Stimulated activated CD8-positive, alpha-beta memory T cell treated with anti-CD3 and anti-CD28 coated beads, Interleukin-12 subunit alpha, Interleukin-12 subunit beta, amount 100 ng/mL, for 4 hours (primary cell): Measurements from ENCODE around the gene ROGDI.

Experiments
- DNase-seq: peaks from one replicate; pipeline ENCODE4 v3.0.0-alpha.2; 2020; ENCODE audit warnings: low read depth

ROGDI gene, protein sequence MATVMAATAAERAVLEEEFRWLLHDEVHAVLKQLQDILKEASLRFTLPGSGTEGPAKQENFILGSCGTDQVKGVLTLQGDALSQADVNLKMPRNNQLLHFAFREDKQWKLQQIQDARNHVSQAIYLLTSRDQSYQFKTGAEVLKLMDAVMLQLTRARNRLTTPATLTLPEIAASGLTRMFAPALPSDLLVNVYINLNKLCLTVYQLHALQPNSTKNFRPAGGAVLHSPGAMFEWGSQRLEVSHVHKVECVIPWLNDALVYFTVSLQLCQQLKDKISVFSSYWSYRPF

DNA sequence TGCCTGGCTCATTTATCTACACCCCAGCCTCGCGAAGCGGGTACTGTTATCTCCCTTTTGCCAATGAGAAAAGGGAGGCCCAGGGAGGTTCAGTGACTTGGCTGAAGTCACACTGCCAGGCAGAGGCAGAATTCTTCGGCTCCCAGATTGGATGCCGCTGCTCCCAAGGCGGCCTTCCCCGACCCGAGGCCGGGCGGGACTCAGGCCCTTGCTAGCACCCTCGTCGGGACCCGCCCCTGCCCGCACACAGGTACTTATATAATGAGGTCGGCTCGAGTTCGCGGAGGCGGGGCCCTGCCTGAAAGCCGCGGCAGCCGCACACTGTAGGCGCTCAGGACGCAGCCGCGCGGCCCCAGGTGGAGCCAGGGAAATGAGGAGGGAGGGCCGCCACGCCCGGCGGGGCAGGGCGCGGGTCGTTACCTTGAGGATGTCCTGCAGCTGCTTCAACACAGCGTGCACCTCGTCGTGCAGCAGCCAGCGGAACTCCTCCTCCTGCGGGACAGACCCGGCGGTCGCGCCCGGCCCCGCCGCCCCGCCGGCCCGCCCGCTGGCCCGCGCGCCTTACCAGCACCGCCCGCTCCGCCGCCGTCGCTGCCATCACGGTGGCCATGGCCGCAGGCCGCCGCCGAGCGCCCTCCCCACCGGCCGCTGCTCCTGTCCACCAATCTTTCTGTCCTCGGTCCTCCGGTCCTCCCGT lies at the start of gene ROGDI:
Gene ROGDI (minus strand): TSS at position 672 of the 697 bp plus-strand sequence. CDS start 62 bp downstream, at position 610.
- DNase-seq = peak; percentile 53

DNA sequence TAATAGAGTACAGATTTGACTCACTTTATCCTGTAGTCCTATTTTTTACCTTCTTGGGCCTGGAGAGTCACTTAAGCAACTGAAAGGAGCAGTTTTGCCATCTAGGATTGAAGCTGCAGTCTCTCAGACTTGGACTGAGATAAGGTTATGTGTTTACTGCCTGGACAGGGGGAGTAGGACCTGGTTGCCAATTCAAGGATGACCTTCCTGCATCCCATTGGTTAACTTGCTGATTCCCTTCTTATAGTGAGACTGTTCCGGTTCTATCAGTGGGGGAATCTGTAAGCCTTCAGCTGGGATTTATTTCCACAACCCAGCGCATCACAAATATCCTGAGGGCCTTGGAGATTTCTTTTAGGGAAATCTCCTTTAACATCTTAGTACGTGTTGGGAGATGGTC lies 47.8 kb upstream of the ROGDI start:
- no peak for DNase-seq

DNA sequence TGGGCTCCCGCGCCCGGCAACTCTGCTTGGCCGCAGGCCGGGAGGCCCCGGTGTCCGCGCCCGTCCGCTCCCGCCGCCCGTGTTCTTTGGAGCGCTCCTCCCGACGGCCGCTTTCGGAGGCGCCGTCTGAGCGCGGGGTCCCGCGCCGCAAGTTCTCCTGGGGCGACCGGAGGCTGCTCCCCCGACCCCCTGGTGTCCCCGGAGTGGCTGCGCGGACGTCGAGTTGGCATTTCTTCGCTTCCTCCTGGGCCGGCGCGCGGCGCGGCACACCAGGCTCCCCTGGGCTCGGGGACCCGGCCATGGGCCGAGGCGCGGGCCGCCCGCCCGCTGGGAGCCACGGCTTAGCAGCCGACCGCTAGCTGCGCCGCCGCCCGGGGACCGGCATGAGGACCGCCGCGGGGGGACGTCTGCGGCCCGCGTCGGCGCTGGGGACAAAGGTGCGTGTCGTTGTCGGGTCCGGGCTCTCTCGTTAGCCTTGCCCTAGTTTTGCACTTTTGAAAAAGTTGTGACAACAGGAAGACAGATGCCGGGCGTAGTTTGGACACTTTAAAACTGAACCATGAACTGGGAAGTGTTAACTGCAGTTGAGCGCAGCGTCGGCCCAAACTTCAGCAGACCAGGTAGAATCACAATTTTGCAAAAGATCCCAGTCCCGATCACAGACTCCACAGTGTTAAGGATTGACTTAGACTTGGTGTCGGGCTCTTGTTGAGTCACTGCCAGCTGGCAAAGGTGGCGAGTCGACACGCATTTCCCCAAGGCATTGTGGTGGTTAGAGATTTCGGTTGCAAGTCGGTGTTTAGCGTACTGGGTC lies 45.5 kb upstream of the ROGDI start:
- DNase-seq = no peak

DNA sequence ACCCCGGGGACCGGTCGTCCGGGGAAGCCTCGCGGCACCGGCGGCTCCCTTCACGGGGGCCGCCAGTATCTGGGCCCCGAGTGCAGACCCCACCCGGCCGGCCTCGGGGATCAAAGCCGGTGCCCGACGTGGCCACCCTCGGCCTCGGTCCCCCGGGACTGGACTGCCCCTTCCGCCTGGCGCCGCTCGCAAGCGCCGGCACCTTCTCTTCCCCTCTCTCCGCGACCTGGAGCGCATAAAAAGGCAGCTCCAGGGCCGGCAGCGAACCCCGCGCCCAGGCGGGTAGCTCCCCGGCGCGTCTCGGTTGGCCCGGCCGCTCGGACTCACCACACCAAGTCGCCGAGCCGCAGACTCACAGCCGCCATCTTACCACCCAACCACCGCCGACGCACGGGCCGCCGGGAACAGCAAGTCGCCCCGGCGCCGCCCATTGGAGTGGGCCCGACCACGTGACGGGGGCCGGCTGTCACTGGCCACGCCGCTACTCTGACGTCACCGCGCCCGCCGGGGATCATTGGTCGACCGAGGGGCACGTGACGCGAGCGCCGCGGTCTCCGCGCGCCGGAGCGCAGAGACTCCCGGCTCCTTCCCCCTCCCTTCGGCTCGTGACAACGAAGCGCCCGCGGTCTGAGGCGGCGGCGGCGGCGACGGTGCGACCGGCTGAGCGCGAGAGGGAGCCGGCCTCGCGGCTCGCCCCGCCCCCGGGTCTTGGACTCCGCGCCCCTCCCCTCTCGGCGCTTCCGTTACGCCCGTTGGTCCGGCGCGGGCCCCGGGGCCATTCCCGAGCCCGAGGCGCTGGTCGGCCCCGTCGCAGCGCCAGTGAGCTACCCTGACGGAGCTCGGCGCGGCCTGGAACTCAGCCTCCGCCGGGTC lies 44.7 kb upstream of the ROGDI start, which contains the start of the genes GLYR1 and UBN1:
Gene GLYR1 (minus strand): TSS at position 388 of the 873 bp plus-strand sequence. CDS start 23 bp downstream, at position 365.
Gene UBN1 (plus strand): TSS at position 581 of the 873 bp plus-strand sequence. CDS start 5,437 bp downstream, outside the sequence.
- DNase-seq = peak; percentile 100

DNA sequence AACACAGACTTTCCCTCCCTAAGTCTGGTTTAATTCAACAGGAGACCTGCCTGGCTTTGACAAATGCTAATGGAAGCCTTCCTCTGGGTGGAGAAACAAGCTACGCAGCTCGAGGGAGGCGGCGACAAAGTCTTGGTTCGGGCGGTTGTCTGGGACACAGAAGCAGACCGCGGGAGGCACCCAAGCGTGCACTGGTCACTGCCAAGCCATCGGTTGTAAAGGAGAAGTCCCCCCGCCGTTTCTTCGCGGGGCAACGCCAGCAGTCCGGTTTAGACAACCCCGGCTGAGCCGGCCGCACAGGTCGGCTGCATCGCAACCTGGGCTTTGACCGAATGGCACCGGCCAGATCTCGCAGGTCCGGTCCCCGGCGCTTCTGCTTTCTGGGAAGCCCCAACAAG lies 44.1 kb upstream of the ROGDI start:
- no peak for DNase-seq

DNA sequence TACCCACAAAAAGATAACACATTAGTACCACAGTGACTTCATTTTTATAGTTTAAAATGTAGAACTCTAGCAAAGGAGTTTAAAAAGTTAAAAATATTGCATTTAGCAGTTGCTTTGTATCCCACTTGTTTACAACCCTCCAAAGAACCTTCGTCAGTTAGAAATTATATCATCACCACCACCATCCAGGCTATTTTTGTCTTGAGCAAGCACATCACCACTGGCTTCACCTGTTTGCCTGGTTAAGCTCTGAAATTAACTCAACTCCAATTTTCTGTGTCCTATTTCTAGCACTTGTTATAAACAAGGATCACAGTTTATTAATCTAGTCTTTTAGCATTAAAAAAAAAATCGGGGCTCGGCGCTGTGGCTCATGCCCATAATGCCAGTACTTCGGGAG lies 38.6 kb upstream of the ROGDI start:
- no peak for DNase-seq

DNA sequence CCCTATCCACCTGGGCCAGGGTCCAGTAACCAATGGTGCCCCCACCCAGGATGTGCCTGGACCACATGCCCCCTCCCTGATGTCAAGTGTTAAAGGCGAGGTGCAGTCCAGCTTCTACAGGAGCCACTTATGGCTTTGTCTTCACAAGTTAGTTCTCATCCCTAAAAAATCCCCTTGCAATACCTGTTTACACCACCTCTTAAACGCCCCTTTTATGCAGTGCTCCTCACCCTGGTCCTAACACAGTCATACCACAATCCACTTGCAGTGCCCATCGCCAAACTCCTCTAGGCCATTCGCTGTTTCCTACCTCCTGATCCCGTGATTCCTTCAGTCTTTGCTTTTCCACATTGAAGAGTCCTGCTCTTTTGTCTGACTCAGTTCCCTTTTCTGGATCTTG lies 37.5 kb upstream of the ROGDI start:
- no peak for DNase-seq

DNA sequence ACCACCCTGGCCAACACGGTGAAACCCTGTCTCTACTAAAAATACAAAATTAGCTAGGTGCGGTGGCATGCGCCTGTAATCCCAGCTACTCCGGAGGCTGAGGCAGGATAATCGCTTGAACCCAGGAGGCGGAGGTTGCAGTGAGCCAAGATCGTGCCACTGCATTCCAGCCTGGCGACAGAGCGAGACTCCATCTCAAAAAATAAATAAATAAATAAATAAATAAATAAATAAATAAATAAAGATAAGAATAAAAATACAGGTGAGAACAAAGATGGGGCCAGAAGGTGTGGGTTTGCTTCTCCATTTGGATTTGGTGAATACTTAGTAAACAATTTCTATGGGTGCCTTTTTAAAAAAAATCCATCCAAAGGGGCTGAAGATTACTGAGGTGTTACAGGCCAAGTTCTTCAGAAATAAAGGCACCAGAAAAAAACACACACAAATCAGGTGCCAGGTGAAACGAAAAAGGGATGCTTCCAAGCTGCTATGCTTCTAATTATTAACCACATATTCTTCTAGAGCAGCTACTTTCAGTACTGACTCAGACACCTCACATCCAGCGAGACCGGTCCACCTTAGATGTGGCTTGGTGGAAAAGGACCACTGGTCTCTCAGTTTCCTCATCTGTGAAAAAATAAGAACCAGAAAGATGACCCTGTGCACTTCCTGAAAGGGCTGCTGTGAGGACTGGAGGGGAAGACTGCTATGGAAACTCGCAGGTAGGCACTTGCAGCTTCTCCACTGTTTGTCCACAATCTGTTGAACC lies 35.5 kb upstream of the ROGDI start:
- no peak for DNase-seq

DNA sequence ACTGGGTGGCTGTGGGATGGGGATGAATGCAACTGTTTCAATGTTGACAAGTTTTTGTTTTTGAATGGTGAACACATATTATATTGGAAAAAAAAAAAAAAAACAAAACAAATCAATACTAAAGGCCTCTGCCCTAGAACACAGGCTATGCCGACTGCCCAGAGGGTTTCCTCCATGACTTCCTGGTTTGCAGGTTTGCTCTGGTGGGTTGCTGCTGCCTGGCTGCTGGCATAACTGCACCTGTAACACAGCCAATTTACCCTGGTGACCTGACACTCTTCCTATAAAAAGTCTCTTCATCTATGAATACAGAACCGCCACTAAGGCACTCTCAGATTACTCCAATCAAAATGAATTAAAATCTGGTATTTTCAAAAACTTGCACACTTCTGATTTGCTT lies 34.3 kb upstream of the ROGDI start:
- DNase-seq = no peak

DNA sequence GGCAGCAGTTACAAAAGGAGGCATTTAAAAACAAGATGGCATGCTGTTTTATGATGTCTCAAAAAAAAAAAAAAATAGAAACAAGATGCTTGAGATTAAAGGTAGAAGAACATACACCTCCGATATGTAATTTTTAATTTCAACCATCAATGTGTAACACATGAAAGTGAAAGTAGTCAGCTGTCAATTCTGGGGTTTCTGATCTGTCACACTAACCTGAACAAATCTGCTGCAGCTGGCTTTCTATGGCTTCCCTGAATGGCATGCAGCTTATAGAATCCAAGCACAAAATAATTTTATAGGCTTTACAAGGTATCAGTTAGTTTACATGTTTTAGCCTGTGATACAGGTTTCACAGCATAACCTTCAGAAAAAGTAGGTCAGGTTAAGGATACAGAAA lies 31.2 kb upstream of the ROGDI start:
- no peak for DNase-seq

DNA sequence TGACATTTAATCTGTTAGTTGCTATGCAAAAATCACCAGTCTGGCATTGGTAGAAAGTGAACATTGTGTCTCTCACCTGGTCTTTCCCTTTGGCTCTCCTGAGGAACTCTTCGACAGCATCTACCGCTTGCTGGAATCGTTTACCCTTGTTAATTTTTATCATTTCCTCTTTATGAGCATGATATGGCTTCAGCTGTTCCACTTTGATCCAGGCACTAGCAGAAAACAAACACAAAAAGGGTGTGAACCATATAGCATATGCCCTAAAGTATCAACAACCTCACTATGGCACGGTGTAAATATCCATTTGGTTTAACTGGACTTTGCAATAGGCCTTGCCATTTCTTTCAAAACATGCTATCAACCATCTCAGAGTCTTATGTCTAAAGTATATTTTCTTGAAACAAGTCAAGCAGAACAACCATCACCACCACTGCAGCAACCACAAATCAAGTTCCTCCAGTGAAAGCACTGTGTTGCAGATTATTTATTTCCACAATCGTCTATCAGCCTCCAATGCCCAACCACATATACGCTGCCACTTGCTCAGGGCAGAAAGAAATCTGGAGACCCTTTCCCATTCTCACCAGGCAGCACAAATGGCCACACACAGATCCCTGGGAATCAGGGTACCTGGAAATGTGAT lies 30.4 kb upstream of the ROGDI start:
- DNase-seq = no peak

DNA sequence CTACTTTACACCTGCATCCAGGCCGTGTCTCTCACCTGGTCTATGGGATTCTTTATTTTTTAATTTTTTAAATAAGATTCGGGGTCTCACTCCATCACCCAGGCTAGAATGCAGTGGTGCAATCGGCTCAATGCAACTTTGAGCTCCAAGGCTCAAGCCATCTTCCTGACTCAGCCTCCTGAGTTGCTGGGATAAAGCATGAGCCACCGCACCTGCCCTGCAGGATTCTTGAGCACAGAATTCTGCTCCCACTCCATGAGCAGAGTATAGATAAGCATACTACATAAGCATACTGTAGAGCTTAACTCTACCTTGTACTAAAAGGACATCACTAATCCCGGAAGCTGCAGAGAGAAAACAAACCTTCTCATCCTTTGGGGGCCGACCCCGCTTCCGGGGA lies 29.2 kb upstream of the ROGDI start:
- no peak for DNase-seq

DNA sequence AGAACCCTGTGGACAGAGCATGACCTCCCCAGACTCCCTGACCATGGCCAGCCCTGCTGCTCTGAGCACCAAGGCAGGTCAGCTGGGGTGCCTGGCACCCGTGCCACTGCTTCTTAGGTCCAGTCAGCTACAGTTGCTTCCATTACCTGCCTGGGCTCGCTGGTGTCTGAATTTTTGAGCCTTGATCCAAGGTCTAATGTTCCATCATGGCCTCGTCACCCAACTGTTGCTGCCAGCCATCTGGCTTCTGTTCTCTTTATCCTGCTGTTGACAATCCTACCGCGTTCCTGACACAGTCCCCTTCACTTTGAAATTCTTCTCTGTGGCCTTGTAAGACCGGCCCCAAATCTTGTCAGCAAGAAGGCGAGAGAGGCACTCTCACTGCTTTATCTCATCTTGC lies 28.0 kb upstream of the ROGDI start:
- no peak for DNase-seq

DNA sequence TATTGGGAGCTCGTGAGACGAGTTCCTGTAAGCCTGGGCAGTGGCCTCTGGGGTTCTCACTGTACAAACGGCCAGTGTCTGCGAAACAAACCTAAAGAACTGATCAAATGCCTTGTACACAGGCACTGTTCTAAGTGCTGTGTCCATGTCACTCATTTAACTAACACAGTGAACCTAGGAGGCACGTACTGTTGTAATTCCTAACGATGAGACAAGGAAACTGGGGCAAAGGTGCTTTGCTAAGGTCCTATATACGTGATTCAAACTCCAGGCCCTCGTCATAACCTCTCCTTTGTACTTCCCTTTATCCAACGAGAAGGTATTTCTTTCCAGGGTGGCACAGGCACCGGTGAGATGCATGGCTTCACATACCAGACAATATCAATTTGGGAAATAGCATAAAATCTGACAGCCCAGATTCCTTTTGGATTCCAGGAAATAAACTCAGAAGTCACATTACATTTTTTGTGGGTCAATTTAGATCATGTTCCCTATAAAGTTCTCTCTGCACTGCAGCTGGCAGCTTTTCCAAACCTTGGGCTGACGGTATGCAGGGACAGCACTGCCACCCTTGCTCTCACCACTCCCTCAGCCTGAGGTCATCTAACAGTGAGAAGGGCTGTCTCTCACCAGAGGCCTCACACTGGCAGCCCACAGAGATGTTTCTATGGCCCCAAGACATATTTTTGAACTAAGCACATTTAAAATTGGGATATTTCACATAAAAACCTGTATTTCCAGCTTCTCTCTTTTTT lies 26.3 kb upstream of the ROGDI start:
- DNase-seq = no peak

DNA sequence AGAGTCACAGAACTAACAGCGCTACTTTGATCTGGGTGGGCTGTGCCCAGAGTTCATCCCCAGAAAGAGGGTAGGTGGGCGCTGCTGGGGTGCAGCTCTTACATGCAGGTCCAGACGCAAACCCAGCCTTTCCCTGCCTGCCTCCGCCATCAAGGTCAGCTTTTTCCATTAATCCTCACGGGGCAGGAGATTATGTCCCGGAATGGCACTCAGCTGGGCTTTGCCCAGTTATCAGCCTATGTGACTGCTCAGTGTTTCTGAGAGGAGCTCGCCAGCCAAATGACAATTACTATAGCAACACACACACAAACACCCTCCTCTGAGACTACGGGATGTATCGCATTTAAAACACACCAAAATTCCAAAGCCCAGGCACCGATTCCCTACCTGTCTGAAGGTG lies 24.5 kb upstream of the ROGDI start:
- DNase-seq = no peak

DNA sequence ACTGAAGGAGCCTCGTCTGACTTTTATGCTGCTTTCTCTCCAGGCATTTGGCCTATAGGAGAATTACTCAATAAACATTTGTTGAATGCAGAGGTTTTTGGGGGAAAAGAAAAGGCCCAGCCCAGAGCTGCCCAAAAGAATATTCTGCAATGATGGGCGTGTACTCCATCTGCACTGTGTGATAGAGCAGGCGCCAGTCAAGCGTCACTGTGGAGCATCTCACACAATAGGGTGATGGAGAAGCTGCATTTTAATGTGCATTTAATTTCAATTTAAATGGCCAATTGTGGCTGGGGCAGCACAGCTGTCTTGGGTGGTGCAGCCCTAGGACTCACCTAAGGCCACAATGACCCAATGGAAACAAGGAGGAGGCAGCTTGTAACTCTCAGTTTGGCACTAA lies 24.1 kb upstream of the ROGDI start:
- no peak for DNase-seq

DNA sequence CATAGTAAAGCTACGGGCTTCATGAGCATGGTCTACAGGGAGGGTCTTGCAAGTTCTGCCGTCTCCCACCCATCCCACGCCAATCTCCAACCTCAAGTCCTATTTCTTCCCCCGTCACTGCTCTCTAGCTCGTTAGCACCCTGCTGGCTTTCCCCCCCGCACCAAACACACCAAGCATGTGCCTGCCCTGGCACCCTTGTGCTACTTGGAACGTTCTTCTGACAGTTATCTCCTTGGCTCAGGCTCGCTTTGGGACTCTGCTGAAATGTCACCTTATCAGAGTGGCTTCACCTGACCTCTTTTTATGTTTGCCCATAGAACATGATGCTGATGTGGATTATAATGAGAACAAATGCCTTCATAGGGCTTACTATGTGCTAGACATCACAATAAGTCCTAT lies 22.8 kb upstream of the ROGDI start:
- no peak for DNase-seq

DNA sequence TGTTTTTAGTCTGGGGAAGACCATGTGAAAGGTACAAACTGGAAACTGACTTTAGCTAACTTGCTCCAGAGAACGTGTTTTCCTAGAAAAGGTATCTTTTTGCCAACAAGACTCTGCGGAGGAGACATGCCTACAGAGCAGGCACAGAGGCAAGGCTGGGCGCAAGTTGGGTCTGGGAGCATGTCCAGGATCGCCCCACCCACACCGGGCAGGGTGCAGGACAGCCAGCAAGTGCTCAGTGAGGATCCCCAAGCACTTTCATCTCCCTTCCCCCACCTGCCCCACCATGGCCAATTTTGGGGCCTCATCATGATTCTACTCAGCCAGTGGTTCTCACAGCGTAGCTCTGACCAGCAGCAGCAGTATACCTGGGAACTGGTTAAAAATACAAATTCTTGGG lies 18.2 kb upstream of the ROGDI start:
- DNase-seq = no peak

DNA sequence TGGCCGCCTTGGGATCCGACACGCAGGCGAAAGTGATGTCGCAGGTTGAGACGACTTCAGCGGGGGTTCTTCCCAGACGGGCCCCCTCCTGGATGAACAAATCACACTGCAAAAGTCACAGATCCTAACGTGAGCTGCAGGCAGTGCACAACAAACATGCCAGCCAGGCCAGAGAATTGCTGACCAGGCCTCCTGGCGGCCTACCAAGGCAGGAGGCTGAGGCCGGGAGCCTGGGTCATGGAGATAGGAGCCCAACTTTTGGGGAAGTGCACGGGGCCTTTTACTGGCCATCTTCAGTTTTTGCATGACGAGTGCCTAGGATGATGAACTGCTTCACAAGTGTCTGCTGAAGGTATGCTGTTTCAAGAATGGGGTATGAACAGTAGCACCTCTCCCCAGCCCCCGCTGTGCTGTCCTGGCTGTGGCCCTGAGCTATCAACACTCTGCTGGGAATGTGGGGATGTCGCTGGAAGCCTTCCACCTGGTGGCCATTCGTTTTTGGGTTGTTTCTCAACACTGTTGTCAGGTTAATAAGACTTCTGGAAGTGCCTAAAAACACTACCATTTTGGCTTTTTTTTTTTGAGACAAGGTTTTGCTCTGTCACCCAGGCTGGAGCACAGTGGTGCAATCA lies 12.2 kb upstream of the ROGDI start:
- DNase-seq = no peak
